Esophagus (tissue), 2 donors: ENCODE measurements around the gene SESTD1. TPM values are rescaled to one million over a fixed set of nuclear protein-coding genes. Genes with fewer than 3 reads are reported as not detected.
"Not testable (repeated sequence)": the region's sequence is repeated elsewhere in the genome, so short reads cannot be mapped to it uniquely, and the experiment has no call there.

Source experiments
- H3K27ac ChIP-seq, 2 donors: one replicate each; pipeline ENCODE4 v1.5.1; 2013; ENCODE audit warnings: low read depth in 2 of 2, mild to moderate bottlenecking in 2 of 2, inconsistent platforms in 1 of 2, low read length in 1 of 2, moderate library complexity in 1 of 2
- H3K27me3 ChIP-seq, 2 donors: one replicate each; pipeline ENCODE4 v1.6.1; 2013; ENCODE audit warnings: low read length in 2 of 2, control low read depth in 1 of 2, mild to moderate bottlenecking in 1 of 2; ENCODE audit not compliant: insufficient read depth in 2 of 2, control insufficient read depth in 1 of 2
- H3K36me3 ChIP-seq, 2 donors: one replicate each; pipeline ENCODE4 v1.6.1; 2013; ENCODE audit warnings: low read length in 1 of 2; ENCODE audit not compliant: control insufficient read depth in 2 of 2, insufficient read depth in 2 of 2
- H3K4me1 ChIP-seq, 2 donors: one replicate each; pipeline ENCODE4 v1.6.1; 2013; ENCODE audit warnings: low read length in 1 of 2; ENCODE audit not compliant: control insufficient read depth in 2 of 2, insufficient read depth in 2 of 2
- H3K4me3 ChIP-seq, 2 donors: one replicate each; pipeline ENCODE4 v1.5.1; 2013; ENCODE audit warnings: low read length in 2 of 2, mild to moderate bottlenecking in 2 of 2, low read depth in 1 of 2, moderate library complexity in 1 of 2
- H3K9me3 ChIP-seq, 2 donors: one replicate each; pipeline ENCODE4 v1.6.1; 2013; ENCODE audit warnings: mild to moderate bottlenecking in 2 of 2, low read depth in 1 of 2, low read length in 1 of 2, moderate library complexity in 1 of 2; ENCODE audit not compliant: control insufficient read depth in 2 of 2, insufficient read depth in 1 of 2
- WGBS, 2 donors: extraction: QIAGEN DNeasy Blood & Tissue Kit; methylation state at CpG; one replicate each; pipeline ENCODE4 v1.1.7; 2013; 5-methylcytosine and 5-hydroxymethylcytosine counted together
- polyA plus RNA-seq, 2 donors: library from polyadenylated mRNA; stranded (reverse); fragments of 200-250 nt; gene quantifications; one replicate each; pipeline ENCODE4 v1.2.3, GENCODE V29; 2013
- donor health status: healthy with polysubstance abuse.
- donor health status: Bipolar disorder and iron deficiency.

The SESTD1 gene
- polyA plus RNA-seq, 2 donors: 3.0 to 7.6 TPM

DNA sequence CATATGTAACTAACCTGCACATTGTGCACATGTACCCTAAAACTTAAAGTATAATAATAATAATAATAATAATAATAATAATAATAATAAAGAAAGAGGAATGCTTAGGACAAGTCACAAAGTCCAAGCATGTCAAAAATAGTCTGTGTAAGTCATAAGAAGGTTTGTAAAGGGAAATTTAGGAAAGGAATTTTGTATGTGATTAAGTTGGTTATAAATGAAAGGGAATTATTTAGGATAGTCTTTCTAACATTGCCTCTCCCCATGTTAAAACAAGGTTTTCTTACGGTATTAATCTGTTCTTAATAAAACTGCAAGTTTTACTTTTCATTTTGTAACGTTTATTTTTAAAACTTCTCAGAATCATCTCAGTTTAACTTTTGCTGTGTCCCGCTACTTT lies 62.8 kb downstream of the SESTD1 start:
- Histone ChIP-seq H3K27me3 (no peaks in the 10 kb centered on the region), H3K4me3 (no peak overlapping the region), H3K9me3 (no peaks in the 10 kb centered on the region), H3K36me3 (no peaks in the 10 kb centered on the region), H3K27ac (no peak overlapping the region), H3K4me1 (no peaks in the 10 kb centered on the region)
- 98 to 100% methylated on average over 1 to 3 of the region's 3 CpGs for WGBS, 2 donors

GRCh38 chr2:179195926-179196590 lies 68.6 kb downstream of the SESTD1 start:
- not testable (repeated sequence) for H3K27ac ChIP-seq, H3K27me3 ChIP-seq, H3K9me3 ChIP-seq, H3K4me1 ChIP-seq, H3K4me3 ChIP-seq, H3K36me3 ChIP-seq
- 91 to 95% methylated on average over 23 of the region's 23 CpGs for WGBS, 2 donors

GRCh38 chr2:179195141-179195540 lies 69.5 kb downstream of the SESTD1 start:
- Histone ChIP-seq H3K4me3 (no peak overlapping the region), H3K36me3 (no peaks in the 10 kb centered on the region), H3K27me3 (no peaks in the 10 kb centered on the region), H3K4me1 (no peaks in the 10 kb centered on the region), H3K9me3 (no peaks in the 10 kb centered on the region), H3K27ac (no peak overlapping the region)
- 91 to 94% methylated on average over 2 of the region's 2 CpGs for WGBS, 2 donors

GRCh38 chr2:179193759-179194394 lies 70.8 kb downstream of the SESTD1 start:
- Histone ChIP-seq H3K36me3 (no peaks in the 10 kb centered on the region), H3K27me3 (no peaks in the 10 kb centered on the region), H3K4me1 (no peaks in the 10 kb centered on the region), H3K9me3 (no peaks in the 10 kb centered on the region), H3K27ac (no peak overlapping the region), H3K4me3 (no peak overlapping the region)
- 82 to 88% methylated on average over 3 of the region's 3 CpGs for WGBS, 2 donors

DNA sequence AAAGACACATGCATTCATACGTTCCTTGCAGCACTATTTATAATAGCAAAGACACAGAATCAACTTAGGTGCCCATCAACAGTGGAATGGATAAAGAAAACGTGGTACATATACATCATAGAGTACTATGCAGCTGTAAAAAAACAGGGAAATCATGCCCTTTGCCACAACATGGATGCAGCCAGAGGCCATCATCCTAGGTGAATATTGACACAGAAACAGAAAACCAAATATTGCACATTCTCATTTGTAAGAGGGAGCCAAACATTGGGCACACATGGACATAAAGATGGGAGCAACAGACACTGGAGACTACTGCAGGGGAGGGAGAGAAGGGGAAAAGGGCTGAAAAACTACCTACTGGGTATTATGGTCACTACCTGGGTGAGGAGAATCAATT lies 73.5 kb downstream of the SESTD1 start:
- Histone ChIP-seq H3K27ac (no peak overlapping the region), H3K36me3 (no peaks in the 10 kb centered on the region), H3K9me3 (no peaks in the 10 kb centered on the region), H3K27me3 (no peaks in the 10 kb centered on the region), H3K4me1 (no peaks in the 10 kb centered on the region), H3K4me3 (no peak overlapping the region)
- 86 to 89% methylated on average over 2 of the region's 2 CpGs for WGBS, 2 donors

DNA sequence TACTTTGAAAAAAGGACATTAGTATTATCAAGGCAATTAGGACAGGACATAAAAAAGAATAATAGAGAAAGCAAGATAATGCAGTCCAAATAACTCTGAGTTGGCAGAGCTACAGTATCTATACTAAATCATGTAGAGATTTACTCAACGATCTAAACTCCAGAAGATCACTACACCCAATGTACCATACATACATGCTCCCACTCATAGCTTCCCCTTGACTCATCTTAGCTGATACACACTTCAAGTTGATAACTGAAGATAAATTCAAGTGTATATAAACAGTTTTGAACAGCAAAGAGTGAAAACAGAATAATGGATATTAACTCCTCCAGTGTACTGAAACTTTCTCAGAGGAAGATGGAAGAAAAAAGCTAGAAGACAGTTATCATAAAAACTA lies 78.5 kb downstream of the SESTD1 start:
- Histone ChIP-seq H3K27me3 (no peaks in the 10 kb centered on the region), H3K9me3 (no peaks in the 10 kb centered on the region), H3K27ac (no peak overlapping the region), H3K4me3 (no peak overlapping the region), H3K4me1 (no peaks in the 10 kb centered on the region), H3K36me3 (no peaks in the 10 kb centered on the region)
- WGBS, 2 donors: 65 to 77% methylated on average over 1 of the region's 1 CpG

DNA sequence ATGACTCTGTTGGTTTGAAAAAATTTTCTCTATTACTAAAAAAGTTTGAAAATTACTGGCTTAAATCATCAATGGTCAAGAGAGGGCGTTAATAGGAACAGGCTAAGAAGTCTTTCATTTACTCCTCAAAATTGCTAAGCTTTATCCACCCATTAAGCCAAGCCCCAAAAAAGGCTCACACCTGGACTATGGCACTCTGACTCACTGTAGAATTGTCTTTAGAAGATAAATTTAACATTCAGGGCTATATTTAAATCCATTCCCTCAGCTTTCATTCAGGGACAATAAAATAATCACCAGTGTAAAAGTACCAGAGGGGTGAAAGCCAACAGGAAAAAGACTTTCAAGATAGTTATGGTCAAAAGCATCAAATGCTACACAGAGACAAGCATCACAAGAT lies 80.0 kb downstream of the SESTD1 start:
- Histone ChIP-seq H3K27ac (no peak overlapping the region), H3K27me3 (no peaks in the 10 kb centered on the region), H3K9me3 (no peaks in the 10 kb centered on the region), H3K36me3 (no peaks in the 10 kb centered on the region), H3K4me3 (no peak overlapping the region), H3K4me1 (peaks cover 0 to 2% of the 10 kb centered on the region in 2 donors)
- 88 to 90% methylated on average over 1 of the region's 1 CpG for WGBS, 2 donors

GRCh38 chr2:179181002-179181401 lies 83.6 kb downstream of the SESTD1 start:
- H3K4me1 ChIP-seq: peaks cover 0 to 3% of the 10 kb centered on the region in 2 donors
- no peaks in the 10 kb centered on the region for H3K27me3 ChIP-seq
- no peak overlapping the region for H3K4me3 ChIP-seq
- H3K9me3 ChIP-seq: no peaks in the 10 kb centered on the region
- no peak overlapping the region for H3K27ac ChIP-seq
- no peaks in the 10 kb centered on the region for H3K36me3 ChIP-seq
- WGBS, 2 donors: 83 to 89% methylated on average over 3 of the region's 3 CpGs

- Histone ChIP-seq H3K27ac (no peak overlapping the region), H3K4me1 (peaks cover 0 to 3% of the 10 kb centered on the region in 2 donors), H3K27me3 (no peaks in the 10 kb centered on the region), H3K9me3 (no peaks in the 10 kb centered on the region), H3K36me3 (no peaks in the 10 kb centered on the region), H3K4me3 (no peak overlapping the region)
- 57 to 69% methylated on average over 2 of the region's 2 CpGs for WGBS, 2 donors
Measured at GRCh38 chr2:179180242-179180641, 84.4 kb downstream of the SESTD1 start.

GRCh38 chr2:179179719-179180118 lies 84.9 kb downstream of the SESTD1 start:
- Histone ChIP-seq H3K4me1 (peaks cover 0 to 3% of the 10 kb centered on the region in 2 donors), H3K9me3 (no peaks in the 10 kb centered on the region)
- WGBS, 2 donors: 83 to 93% methylated on average over 2 of the region's 2 CpGs

More at GRCh38 chr2:179179719-179180118, 84.9 kb downstream of the SESTD1 start:
- Histone ChIP-seq H3K36me3 (no peaks in the 10 kb centered on the region), H3K27ac (no peak overlapping the region), H3K4me3 (no peak overlapping the region), H3K27me3 (no peaks in the 10 kb centered on the region)
